ENCODE data around the gene PCP4L1.

- TF ChIP-seq CTCF (IDR thresholded peaks at IDR 0.05; ENCODE audit: borderline replicate concordance, extremely low read depth, low read length, poor library complexity, severe bottlenecking): no peak
- no peak for TF ChIP-seq EZH2 (IDR thresholded peaks at IDR 0.05; ENCODE audit: borderline replicate concordance, low read depth, low read length, severe bottlenecking)
These were observed 46.7 kb downstream of the PCP4L1 start for GRCh38 chr1:161304927-161305866.
